Astrocyte (in vitro differentiated cells and primary cell): ENCODE results near the gene TMEM30A.

ENCODE experiments used
- CTCF ChIP-seq: IDR thresholded peaks from 2 replicates; pipeline ENCODE4 v1.5.1; 2011; ENCODE audit warnings: low read depth, mild to moderate bottlenecking, inconsistent platforms, low read length, moderate library complexity; ENCODE audit not compliant: insufficient read depth
- EZH2 ChIP-seq: IDR thresholded peaks from 2 replicates; pipeline ENCODE4 v1.6.1; 2012; ENCODE audit warnings: mild to moderate bottlenecking, low read length, inconsistent platforms; ENCODE audit not compliant: insufficient read depth

GRCh38 chr6:75233092-75233615 is 51.4 kb downstream of the TMEM30A start:
- TF ChIP-seq CTCF (no peak), EZH2 (no peak)
